Measurements from ENCODE around the gene LRRTM1.

DNA sequence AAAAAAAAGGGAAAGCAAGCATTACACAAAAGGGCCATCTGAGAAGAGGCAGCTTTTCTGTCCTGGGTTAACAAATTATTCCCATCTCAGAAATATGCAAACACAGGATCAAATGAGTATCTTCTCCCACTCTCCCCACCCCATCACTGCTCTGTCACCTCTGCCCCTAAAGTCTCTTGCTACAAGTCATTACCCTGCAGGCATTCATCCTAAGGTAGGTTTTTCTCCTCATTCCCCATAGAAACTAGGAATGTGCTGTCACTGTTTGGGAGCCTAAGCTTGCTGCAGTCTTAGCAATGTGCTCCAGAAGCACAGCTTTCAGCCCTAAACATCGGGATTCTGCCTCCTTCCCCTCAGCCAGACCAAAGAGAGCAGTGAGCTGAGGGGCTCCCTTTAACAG, 3.6 kb downstream of the LRRTM1 start:
- TF ChIP-seq POLR2A (IDR thresholded peaks at IDR 0.05), result no peak
- no peak for TF ChIP-seq EP300 (IDR thresholded peaks at IDR 0.05)
- TF ChIP-seq, protein P1, sequence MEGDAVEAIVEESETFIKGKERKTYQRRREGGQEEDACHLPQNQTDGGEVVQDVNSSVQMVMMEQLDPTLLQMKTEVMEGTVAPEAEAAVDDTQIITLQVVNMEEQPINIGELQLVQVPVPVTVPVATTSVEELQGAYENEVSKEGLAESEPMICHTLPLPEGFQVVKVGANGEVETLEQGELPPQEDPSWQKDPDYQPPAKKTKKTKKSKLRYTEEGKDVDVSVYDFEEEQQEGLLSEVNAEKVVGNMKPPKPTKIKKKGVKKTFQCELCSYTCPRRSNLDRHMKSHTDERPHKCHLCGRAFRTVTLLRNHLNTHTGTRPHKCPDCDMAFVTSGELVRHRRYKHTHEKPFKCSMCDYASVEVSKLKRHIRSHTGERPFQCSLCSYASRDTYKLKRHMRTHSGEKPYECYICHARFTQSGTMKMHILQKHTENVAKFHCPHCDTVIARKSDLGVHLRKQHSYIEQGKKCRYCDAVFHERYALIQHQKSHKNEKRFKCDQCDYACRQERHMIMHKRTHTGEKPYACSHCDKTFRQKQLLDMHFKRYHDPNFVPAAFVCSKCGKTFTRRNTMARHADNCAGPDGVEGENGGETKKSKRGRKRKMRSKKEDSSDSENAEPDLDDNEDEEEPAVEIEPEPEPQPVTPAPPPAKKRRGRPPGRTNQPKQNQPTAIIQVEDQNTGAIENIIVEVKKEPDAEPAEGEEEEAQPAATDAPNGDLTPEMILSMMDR (IDR thresholded peaks at IDR 0.05), result no peak
- TF ChIP-seq POLR2AphosphoS5 (IDR thresholded peaks at IDR 0.05), result no peak
